GM19099 (cell line): ENCODE data around the gene BLOC1S5.

Experiments used
- POLR2A ChIP-seq: IDR thresholded peaks from 3 replicates; pipeline ENCODE4 v1.6.1; 2011; ENCODE audit warnings: low read depth; ENCODE audit not compliant: insufficient read length; ENCODE audit errors: extremely low read depth

Gene BLOC1S5

GRCh38 chr6:8069631-8070284 is 5.6 kb upstream of the BLOC1S5 start:
- no peak for TF ChIP-seq POLR2A

GRCh38 chr6:8069151-8069550 is 5.0 kb upstream of the BLOC1S5 start:
- TF ChIP-seq POLR2A: no peak

GRCh38 chr6:8066108-8066507 is 1.9 kb upstream of the BLOC1S5 start:
- TF ChIP-seq POLR2A: no peak

GRCh38 chr6:8065519-8065911 is 1.3 kb upstream of the BLOC1S5 start:
- no peak for TF ChIP-seq POLR2A

GRCh38 chr6:8064638-8065518 is 689 bp upstream of the BLOC1S5 start:
- TF ChIP-seq POLR2A: no peak

GRCh38 chr6:8061736-8062135 is 2.5 kb downstream of the BLOC1S5 start:
- TF ChIP-seq POLR2A: no peak

GRCh38 chr6:8060346-8060745 is 3.8 kb downstream of the BLOC1S5 start:
- TF ChIP-seq POLR2A: no peak

GRCh38 chr6:8059129-8059528 is 5.1 kb downstream of the BLOC1S5 start:
- no peak for TF ChIP-seq POLR2A

GRCh38 chr6:8057793-8058192 is 6.4 kb downstream of the BLOC1S5 start:
- TF ChIP-seq POLR2A: no peak

GRCh38 chr6:8057263-8057662 is 6.9 kb downstream of the BLOC1S5 start:
- no peak for TF ChIP-seq POLR2A

GRCh38 chr6:8054276-8054675 is 9.9 kb downstream of the BLOC1S5 start:
- no peak for TF ChIP-seq POLR2A

- TF ChIP-seq POLR2A: no peak
Measured at GRCh38 chr6:8047541-8048292, 16.5 kb downstream of the BLOC1S5 start.

GRCh38 chr6:8043221-8043620 is 21.0 kb downstream of the BLOC1S5 start:
- no peak for TF ChIP-seq POLR2A

GRCh38 chr6:8041913-8042583 is 22.1 kb downstream of the BLOC1S5 start:
- TF ChIP-seq POLR2A: no peak

GRCh38 chr6:8030920-8031319 is 33.3 kb downstream of the BLOC1S5 start:
- no peak for TF ChIP-seq POLR2A
